ENCODE measurements around the gene DNASE1. TPM values are rescaled to one million over a fixed set of nuclear protein-coding genes. Genes with fewer than 3 reads are reported as not detected.
"Not testable (repeated sequence)": the region's sequence is repeated elsewhere in the genome, so short reads cannot be mapped to it uniquely, and the experiment has no call there.

The DNASE1 gene, protein sequence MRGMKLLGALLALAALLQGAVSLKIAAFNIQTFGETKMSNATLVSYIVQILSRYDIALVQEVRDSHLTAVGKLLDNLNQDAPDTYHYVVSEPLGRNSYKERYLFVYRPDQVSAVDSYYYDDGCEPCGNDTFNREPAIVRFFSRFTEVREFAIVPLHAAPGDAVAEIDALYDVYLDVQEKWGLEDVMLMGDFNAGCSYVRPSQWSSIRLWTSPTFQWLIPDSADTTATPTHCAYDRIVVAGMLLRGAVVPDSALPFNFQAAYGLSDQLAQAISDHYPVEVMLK
- 43.6 and 49.3 TPM in 2 replicates for total RNA-seq
- long read RNA-seq, full-length matches to known transcripts = 2 of 67 reads
- long read RNA-seq, partial matches to known transcripts = 13 of 67 reads
- long read RNA-seq, other reads (novel, unspliced or antisense) = 52 of 67 reads

DNA sequence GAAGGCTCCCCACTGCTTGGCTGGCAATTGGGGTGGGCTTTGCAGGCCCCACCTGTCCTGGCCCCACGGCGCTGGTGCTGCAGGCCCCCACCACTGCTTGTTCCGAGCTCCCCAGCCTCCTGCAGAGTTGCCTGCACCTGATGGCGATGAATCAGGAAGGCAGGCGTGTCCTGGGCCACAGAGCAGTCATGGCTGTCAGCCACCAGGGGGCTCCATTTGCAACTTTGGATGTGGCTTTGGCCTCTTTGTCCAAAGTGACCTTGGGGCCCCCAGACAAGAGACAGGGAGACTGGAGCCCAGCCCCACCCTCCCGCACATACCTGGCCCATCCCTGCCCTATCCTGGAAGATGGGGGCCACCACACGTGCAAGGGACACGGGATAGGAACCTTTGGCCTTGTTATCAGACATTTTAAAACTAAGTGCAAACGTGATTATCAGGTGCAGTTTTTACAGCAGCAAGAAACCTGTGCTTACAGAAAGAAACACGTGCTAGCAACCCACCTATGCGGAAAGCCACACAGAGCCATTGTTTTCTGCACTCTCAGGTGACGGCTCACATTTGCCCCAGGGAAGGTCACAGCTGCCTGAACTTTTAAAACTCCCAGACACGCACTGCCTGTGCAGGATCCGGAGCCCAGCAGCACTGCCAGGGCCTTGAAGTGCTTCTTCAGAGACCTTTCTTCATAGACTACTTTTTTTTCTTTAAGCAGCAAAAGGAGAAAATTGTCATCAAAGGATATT lies at the start of gene DNASE1:
Gene DNASE1 (plus strand): TSS at position 443 of the 743 bp plus-strand sequence. CDS start 683 bp downstream, outside the sequence.
- H3K27me3 Mint-ChIP-seq = no peaks in the 10 kb centered on the region
- H3K27ac Mint-ChIP-seq = peak within 1 kb of the TSS; percentile 97
- peak; percentile 75 for DNase-seq (ENCODE audit: low spot score, unreplicated experiment)
- peaks cover 20% of the 10 kb centered on the region for H3K36me3 Mint-ChIP-seq (ENCODE audit: insufficient read depth)
- peak within 1 kb of the TSS; percentile 48 for H3K4me3 Mint-ChIP-seq (ENCODE audit: low read depth)
- H3K4me1 Mint-ChIP-seq (ENCODE audit: low read depth) = peaks cover 17% of the 10 kb centered on the region
- no peaks in the 10 kb centered on the region for H3K9me3 Mint-ChIP-seq (ENCODE audit: low read depth)
- TF ChIP-seq, protein P1, sequence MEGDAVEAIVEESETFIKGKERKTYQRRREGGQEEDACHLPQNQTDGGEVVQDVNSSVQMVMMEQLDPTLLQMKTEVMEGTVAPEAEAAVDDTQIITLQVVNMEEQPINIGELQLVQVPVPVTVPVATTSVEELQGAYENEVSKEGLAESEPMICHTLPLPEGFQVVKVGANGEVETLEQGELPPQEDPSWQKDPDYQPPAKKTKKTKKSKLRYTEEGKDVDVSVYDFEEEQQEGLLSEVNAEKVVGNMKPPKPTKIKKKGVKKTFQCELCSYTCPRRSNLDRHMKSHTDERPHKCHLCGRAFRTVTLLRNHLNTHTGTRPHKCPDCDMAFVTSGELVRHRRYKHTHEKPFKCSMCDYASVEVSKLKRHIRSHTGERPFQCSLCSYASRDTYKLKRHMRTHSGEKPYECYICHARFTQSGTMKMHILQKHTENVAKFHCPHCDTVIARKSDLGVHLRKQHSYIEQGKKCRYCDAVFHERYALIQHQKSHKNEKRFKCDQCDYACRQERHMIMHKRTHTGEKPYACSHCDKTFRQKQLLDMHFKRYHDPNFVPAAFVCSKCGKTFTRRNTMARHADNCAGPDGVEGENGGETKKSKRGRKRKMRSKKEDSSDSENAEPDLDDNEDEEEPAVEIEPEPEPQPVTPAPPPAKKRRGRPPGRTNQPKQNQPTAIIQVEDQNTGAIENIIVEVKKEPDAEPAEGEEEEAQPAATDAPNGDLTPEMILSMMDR (IDR thresholded peaks at IDR 0.05; ENCODE audit: unreplicated experiment) = peak; percentile 90

DNA sequence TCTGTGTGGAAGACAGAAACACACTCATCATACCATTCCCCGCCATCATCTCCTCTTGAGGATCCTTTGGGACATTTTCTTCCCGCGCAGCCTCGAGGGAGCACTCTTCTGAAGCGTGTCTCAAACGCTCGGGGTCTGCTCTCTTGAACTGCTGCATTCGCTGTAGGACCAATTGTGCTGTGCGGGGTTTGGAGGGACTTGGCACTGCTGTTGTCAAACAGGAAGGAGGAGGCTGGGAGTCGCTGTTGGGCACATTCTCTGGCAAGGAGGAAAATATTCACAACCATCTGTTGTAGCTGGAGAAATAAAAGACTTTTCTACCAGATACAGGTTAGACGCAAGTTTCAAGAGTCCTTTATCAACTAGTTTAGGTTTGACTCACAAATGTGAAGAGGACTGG lies 48.0 kb upstream of the DNASE1 start:
- H3K4me1 Mint-ChIP-seq (ENCODE audit: low read depth) = peaks cover 12% of the 10 kb centered on the region
- H3K4me3 Mint-ChIP-seq (ENCODE audit: low read depth) = no peak overlapping the region
- TF ChIP-seq, protein P1 (IDR thresholded peaks at IDR 0.05; ENCODE audit: unreplicated experiment) = no peak
- peaks cover 17% of the 10 kb centered on the region for H3K36me3 Mint-ChIP-seq (ENCODE audit: insufficient read depth)
- DNase-seq (ENCODE audit: low spot score, unreplicated experiment) = no peak
- no peak overlapping the region for H3K27ac Mint-ChIP-seq
- no peaks in the 10 kb centered on the region for H3K9me3 Mint-ChIP-seq (ENCODE audit: low read depth)
- no peaks in the 10 kb centered on the region for H3K27me3 Mint-ChIP-seq

DNA sequence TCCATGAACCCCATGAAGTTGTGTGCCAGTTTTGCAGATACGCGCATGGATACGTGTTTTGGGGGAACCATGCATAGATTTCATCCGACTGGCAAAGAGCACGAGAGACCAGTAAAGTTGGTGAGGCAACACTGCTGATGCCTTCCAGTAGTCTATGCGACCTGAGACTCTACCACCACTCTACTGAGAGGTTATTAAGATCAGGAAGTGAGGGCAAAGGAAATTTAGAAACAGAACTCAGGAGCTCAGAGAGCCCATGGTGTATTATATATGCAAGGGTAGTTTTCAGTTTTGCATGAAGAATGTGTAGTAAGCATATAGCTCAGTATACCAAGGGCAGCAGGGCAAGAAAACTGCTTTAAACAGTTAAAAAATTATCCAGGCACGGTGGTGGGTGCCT lies 47.3 kb upstream of the DNASE1 start:
- TF ChIP-seq, protein P1 (IDR thresholded peaks at IDR 0.05; ENCODE audit: unreplicated experiment) = no peak
- no peaks in the 10 kb centered on the region for H3K27me3 Mint-ChIP-seq
- H3K36me3 Mint-ChIP-seq (ENCODE audit: insufficient read depth) = peaks cover 12% of the 10 kb centered on the region
- no peak overlapping the region for H3K27ac Mint-ChIP-seq
- H3K4me1 Mint-ChIP-seq (ENCODE audit: low read depth) = peaks cover 16% of the 10 kb centered on the region
- H3K4me3 Mint-ChIP-seq (ENCODE audit: low read depth) = no peak overlapping the region
- H3K9me3 Mint-ChIP-seq (ENCODE audit: low read depth) = no peaks in the 10 kb centered on the region
- no peak for DNase-seq (ENCODE audit: low spot score, unreplicated experiment)

DNA sequence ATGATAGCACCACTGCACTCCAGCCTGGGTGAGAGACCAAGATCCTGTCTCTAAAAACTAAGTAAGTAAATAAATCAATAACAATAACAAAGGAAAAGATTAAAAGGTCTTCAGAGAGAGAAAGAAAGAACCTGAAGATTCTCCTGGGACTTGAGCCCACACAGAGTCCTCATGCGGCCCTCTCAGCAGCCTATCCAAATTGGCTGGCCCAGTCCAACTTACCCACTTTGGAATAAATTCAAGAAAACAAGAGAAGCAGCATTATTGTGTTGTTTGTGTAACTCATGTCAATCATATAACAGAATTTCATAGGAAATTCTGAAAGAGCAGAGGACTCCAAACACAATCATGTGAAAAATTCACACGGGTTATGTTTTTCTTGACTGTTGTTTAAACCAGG lies 46.9 kb upstream of the DNASE1 start:
- no peak overlapping the region for H3K27ac Mint-ChIP-seq
- TF ChIP-seq, protein P1 (IDR thresholded peaks at IDR 0.05; ENCODE audit: unreplicated experiment) = no peak
- no peak for DNase-seq (ENCODE audit: low spot score, unreplicated experiment)
- no peaks in the 10 kb centered on the region for H3K9me3 Mint-ChIP-seq (ENCODE audit: low read depth)
- no peak overlapping the region for H3K4me3 Mint-ChIP-seq (ENCODE audit: low read depth)
- H3K4me1 Mint-ChIP-seq (ENCODE audit: low read depth) = peaks cover 17% of the 10 kb centered on the region
- H3K27me3 Mint-ChIP-seq = no peaks in the 10 kb centered on the region
- peaks cover 9% of the 10 kb centered on the region for H3K36me3 Mint-ChIP-seq (ENCODE audit: insufficient read depth)

DNA sequence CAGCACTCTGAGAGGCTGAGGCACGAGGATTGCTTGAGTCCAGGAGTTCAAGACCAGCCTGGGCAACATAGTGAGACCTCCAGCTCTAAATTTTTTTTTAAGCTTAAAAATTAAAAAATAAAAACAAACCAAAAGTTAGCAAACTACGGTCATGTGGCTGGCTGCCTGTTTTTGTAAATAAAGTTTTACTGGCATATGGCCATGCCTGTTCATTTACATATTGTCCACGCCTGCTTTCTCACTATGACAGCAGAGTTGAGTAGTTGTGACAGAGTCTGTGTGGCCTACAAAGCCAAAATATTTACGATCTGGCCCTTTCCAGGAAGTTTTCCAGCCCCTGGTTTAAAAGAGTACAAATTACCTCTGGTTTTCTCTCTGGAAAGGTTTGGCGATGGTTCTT lies 46.4 kb upstream of the DNASE1 start:
- TF ChIP-seq, protein P1 (IDR thresholded peaks at IDR 0.05; ENCODE audit: unreplicated experiment) = no peak
- Mint-ChIP-seq H3K9me3 (ENCODE audit: low read depth) (no peaks in the 10 kb centered on the region), H3K4me1 (ENCODE audit: low read depth) (peaks cover 20% of the 10 kb centered on the region), H3K27me3 (no peaks in the 10 kb centered on the region), H3K36me3 (ENCODE audit: insufficient read depth) (peaks cover 8% of the 10 kb centered on the region), H3K4me3 (ENCODE audit: low read depth) (no peak overlapping the region), H3K27ac (no peak overlapping the region)
- DNase-seq (ENCODE audit: low spot score, unreplicated experiment) = no peak

DNA sequence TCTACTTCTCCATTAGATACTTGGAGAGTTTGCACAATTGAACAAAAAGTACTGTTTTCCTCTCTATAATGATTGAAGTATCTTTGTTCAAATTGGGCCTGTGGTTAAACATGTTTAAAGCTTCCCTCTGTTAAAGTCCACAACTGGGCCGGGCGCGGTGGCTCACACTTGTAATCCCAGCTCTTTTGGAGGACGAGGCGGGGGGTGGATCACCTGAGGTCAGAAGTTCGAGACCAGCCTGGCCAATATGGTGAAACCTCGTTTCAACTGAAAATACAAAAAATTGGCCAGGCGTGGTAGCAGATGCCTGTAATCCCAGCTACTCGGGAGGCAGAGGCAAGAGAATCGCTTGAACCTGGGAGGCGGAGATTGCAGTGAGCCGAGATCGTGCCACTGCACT lies 45.5 kb upstream of the DNASE1 start:
- peaks cover 24% of the 10 kb centered on the region for H3K4me1 Mint-ChIP-seq (ENCODE audit: low read depth)

More for the DNA sequence above, 45.5 kb upstream of the DNASE1 start:
- H3K27me3 Mint-ChIP-seq; H3K27ac Mint-ChIP-seq; H3K36me3 Mint-ChIP-seq (ENCODE audit: insufficient read depth); H3K9me3 Mint-ChIP-seq (ENCODE audit: low read depth); DNase-seq (ENCODE audit: low spot score, unreplicated experiment): not testable (repeated sequence)
- peak overlapping the region; percentile 31 for H3K4me3 Mint-ChIP-seq (ENCODE audit: low read depth)

Data from progenitor cell of endocrine pancreas (in vitro differentiated cells).